Transverse colon (tissue), 4 donors: ENCODE measurements around the gene NRXN2.

Source experiments
- CTCF ChIP-seq, 5 experiments: fragments of 200-600 bp in 3 of 5; fragments of 450-650 bp in 2 of 5; sonication (generic) in 3 of 5; IDR thresholded peaks; 1 replicate in 2 of 5; 2 replicates in 3 of 5; pipeline ENCODE4 v1.5.1; 2016 to 2017; ENCODE audit warnings: antibody characterized with exemption in 5 of 5, inconsistent platforms in 3 of 5, mild to moderate bottlenecking in 2 of 5, moderate library complexity in 1 of 5
- EP300 ChIP-seq: sonication (generic); formaldehyde crosslinking; IDR thresholded peaks from one replicate; pipeline ENCODE4 v1.6.1; 2017; ENCODE audit warnings: antibody characterized with exemption, low read depth
- POLR2A ChIP-seq: fragments of 450-650 bp; IDR thresholded peaks from one replicate; pipeline ENCODE4 v1.6.1; 2016; ENCODE audit warnings: antibody characterized with exemption, mild to moderate bottlenecking, moderate library complexity
- POLR2AphosphoS5 ChIP-seq, 3 donors: sonication (generic); formaldehyde crosslinking; IDR thresholded peaks; one replicate each; pipeline ENCODE4 v1.6.1; 2016; ENCODE audit warnings: antibody characterized with exemption in 3 of 3

- TF ChIP-seq CTCF (IDR thresholded peaks at IDR 0.05) (no peak), POLR2AphosphoS5 (IDR thresholded peaks at IDR 0.05) (no peak), EP300 (no peak), POLR2A (no peak)
Observed at GRCh38 chr11:64569300-64569970, 153.6 kb downstream of the NRXN2 start.
